ENCODE measurements around the gene TMEM14B. TPM values are rescaled to one million over a fixed set of nuclear protein-coding genes. Genes with fewer than 3 reads are reported as not detected.

The TMEM14B gene
- total RNA-seq = 78.5 and 92.5 TPM in 2 replicates

DNA sequence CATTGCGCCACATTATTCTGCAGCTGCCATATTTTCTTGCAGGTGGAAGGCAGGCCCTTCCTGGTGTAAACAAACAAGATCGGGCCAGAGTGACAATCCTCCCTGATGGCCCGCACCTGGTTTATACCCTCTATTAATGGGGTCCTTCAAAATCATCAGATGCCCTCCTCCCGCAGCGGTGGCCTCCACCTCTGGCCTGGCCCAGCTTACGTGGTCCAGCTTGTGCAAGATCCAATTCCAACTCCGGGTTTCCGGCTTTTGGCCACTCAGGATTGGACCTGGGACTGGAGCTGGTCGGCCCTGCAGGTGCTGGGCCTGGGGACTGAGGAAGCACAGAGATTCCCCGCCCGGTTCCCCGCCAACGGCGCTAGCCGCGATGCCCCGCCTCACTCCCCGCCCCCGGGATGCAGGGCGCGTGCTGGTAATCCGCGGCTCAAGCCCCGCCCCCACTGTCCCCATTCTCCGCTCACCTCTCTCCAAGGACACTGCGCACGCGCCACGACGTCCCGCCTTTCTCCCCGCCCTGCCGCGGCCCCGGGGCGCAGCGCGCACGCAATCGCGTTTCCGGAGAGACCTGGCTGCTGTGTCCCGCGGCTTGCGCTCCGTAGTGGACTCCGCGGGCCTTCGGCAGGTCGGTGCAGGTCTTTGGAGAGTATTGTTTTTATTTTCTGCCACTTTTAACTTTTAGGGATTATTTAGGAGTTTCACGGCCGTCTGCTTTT lies at the start of gene TMEM14B:
Gene TMEM14B, plus strand, starts transcription at position 555 of the 722 bp plus-strand sequence. CDS start 1,441 bp downstream, outside the sequence.

DNA sequence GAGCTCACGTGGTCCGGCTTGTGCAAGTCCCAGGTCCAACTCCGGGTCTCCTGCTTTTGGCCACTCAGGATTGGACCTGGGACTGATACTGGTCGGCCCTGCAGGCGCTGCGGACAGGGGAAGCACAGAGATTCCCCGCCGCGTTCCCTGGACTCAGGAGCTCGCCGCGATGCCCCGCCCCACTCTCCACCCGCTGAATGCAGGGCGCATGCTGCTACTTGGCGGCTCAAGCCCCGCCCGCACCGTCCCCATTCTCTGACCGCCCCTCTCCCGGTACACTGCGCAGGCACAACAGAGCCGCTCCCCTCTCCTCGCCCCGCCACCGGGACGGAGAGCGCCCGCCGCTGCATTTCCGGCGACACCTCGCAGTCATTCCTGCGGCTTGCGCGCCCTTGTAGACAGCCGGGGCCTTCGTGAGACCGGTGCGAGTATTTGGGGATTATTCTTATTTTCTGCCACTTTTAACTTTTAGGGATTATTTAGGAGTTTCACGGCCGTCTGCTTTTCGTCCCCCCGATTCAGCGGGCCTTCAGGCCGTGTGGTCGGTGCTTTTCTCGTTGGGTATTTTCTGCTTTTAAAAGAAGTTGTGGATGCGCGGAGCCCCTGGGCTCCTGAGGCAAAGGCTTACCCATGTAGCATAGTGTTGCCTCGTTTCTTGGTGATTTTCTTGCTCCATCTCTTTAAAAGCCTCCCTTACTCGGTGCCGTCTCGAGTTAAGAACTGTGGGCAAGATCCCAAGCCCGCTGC lies 24.6 kb upstream of the TMEM14B start, which contains the start of gene TMEM14C:
Gene TMEM14C, plus strand, starts transcription at position 251 of the 747 bp plus-strand sequence. CDS start 1,544 bp downstream, outside the sequence.

Small RNAs within 50 kb of the gene (small RNA-seq; reads per million reads assigned to genes)
- gene RNA5SP203 = not detected

Other genes starting within 250 kb of the TMEM14B start
- 2.6 and 3.0 TPM in 2 replicates for gene GCNT2, start 226.5 kb upstream of the TMEM14B start, total RNA-seq
- 0.52 and 0.65 TPM in 2 replicates for gene C6orf52, start 53.2 kb upstream of the TMEM14B start, total RNA-seq
- 16.5 and 22.3 TPM in 2 replicates for gene PAK1IP1, start 52.8 kb upstream of the TMEM14B start, total RNA-seq
- 141 and 175 TPM in 2 replicates for gene TMEM14C, start 24.7 kb upstream of the TMEM14B start, total RNA-seq
- 0.13 TPM in 1 of 2 replicates, not detected in the other for gene MAK, start 90.7 kb downstream of the TMEM14B start, total RNA-seq
- gene GCM2, start 134.2 kb downstream of the TMEM14B start, total RNA-seq = not detected in 2 replicates
- 0.13 and 0.43 TPM in 2 replicates for gene SYCP2L, start 139.2 kb downstream of the TMEM14B start, total RNA-seq

Data from articular chondrocyte of knee joint (primary cell).